ENCODE results near the gene ZNF630.

GRCh38 chrX:48101443-48101842 lies 30.0 kb upstream of the ZNF630 start:
- no peak for TF ChIP-seq EZH2 (IDR thresholded peaks at IDR 0.05; ENCODE audit: insufficient read depth, poor library complexity, severe bottlenecking)
- no peak for TF ChIP-seq EZH2phosphoT487 (IDR thresholded peaks at IDR 0.05; ENCODE audit: insufficient read depth, low read depth)
